GM20000 (cell line): ENCODE data around the gene PEMT.

Source experiments
- DNase-seq: peaks from one replicate; pipeline ENCODE4 v3.0.0; 2012; ENCODE audit warnings: low spot score
- CTCF ChIP-seq: IDR thresholded peaks from 2 replicates; pipeline ENCODE4 v1.5.1; 2012; ENCODE audit warnings: mild to moderate bottlenecking, control low read depth; ENCODE audit errors: extremely low read depth, missing control alignments

Gene PEMT

DNA sequence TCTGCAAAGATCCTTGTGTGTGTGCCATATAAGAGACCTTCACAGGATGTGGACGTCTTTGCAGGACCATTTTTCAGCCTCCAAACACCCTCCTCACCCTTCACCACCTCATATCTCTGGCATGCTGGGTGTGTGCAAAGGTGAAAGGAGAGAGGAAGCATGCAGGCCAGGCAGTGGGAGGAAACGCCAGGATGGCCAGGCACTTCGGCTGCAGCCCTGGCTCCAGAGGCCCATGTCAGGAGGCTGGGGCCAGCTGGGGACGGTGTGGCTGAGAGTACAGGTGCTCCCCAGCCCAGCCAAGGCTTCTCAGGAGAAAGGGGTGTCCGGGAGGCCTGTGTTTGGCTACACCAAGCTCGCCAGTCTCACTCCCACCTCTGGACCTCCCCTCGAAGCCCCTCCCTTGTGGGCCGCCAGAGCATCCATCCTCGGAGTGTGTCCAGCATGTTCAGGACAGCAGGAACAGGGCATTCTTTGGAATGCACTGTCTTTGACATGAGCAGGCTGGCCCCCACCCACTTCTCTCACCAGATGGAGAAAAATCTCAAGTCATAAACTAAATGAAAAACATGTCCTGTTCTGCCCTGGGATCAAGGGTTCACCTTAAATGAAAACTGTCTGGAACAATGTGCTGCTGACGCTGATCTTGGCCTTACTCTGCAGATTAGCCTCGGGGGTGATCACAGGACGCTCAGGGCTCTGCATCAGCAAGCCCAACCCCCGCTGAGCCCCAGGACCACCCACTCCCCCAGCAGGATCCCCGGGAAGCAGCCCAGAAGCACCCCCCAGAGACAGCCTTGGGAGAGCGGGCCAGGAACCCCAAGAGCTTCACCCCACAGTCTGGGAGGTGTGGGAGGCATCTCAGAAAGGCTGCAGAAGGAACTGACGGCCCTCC, 15.9 kb downstream of the PEMT start:
- DNase-seq, result no peak
- no peak for TF ChIP-seq CTCF

- no peak for TF ChIP-seq CTCF
- no peak for DNase-seq
Observed at GRCh38 chr17:17573912-17574311, 17.6 kb downstream of the PEMT start.

- TF ChIP-seq CTCF, result no peak
- no peak for DNase-seq
Observed at GRCh38 chr17:17572010-17572785, 19.3 kb downstream of the PEMT start.

DNA sequence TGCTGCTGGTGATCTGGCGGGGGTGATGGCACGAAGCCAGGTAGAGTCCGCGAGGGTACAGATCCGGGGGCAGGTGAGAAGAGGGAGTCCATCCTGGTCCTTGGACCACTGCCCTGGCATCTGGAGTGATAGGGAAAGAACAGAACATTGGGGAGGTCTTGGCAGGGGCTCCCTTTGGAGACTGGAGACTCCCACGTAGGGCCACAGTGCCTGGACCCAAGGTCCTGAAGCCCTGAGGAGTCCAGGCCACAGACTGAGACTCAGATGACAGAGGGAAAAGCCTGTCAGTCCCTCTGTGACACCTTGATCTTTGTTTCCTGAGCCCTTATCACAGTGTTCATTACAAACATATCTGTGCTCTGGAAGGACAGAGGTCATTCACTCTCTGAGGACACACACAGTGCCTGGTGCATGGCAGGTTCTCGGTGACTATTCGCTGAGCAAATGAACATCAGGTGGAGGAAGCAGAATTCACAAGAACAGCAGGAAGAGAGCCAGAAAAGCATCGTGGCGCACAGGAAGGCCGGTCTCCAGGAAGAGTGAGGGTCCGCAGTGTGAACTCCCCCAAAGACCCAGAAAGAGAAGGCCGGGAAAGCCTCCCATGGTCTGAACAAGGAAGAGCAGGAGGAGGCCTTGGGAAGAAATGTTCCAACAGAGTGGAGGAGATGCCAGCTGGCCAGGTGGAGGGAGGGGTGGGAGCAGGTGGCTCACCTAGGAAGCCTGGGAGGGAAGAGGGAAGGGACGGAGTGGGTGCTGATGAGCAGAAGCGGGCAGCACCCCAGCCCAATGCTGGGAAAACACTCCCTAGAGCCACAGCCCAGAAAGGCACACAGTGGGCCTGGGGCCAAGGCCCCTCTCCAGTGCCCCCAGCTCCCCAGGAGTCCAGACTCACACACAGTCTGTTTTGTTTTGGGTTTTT, 20.5 kb downstream of the PEMT start:
- DNase-seq, result no peak
- no peak for TF ChIP-seq CTCF

GRCh38 chr17:17570140-17570797, 21.2 kb downstream of the PEMT start:
- DNase-seq, result no peak
- no peak for TF ChIP-seq CTCF

- TF ChIP-seq CTCF, result no peak
- no peak for DNase-seq
Observed at GRCh38 chr17:17569691-17570090, 21.8 kb downstream of the PEMT start.
